ENCODE results near the gene EYA2. TPM values are rescaled to one million over a fixed set of nuclear protein-coding genes. Genes with fewer than 3 reads are reported as not detected.

EYA2 gene
- polyA plus RNA-seq, 10 donors = 1.3 to 7.0 (median 2.5) TPM

- DNase-seq = no peak
Measured at GRCh38 chr20:47004179-47004578, 109.5 kb downstream of the EYA2 start.

GRCh38 chr20:47007826-47008655 is 113.4 kb downstream of the EYA2 start:
- no peak for DNase-seq

GRCh38 chr20:47008842-47009518 is 114.3 kb downstream of the EYA2 start:
- DNase-seq = no peak

DNA sequence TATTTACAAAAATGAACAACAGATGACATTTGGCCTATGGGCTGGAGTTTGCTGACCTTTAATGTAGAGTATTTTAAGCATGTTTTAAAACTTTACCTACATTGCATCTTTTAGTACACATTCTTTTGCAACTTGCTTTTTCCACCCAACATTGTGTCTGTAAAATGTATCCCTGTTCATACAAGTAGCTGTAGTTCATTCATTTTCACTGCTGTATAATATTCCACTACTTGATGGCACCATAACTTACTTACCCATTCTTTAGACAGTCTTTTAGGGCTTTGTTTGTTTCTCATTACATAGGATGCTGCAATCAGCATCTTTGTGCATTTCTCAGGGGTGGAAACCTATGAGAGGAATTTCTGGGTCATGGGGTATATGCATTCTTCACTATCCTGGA is 115.1 kb downstream of the EYA2 start:
- no peak for DNase-seq

GRCh38 chr20:47011984-47012383 is 117.3 kb downstream of the EYA2 start:
- no peak for DNase-seq

DNA sequence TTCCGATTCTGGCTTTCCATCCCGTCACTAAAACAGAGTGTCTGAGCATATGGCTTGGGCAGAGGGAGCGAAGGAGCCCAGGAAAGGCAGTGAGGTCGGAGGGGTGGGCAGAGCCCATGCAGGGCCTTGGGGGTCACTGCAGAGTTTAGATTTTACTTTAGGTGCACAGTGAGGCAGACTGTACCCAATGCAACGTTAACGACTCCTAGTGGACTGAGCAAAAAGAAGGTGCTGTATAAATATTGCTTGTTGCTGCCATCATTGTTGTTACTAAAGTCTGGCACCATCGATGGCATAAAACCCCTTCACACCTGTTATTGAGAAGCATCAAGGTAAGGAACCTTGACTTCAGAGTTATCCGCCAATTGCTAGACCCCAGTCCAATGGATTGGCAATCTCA is 119.0 kb downstream of the EYA2 start:
- no peak for DNase-seq

DNA sequence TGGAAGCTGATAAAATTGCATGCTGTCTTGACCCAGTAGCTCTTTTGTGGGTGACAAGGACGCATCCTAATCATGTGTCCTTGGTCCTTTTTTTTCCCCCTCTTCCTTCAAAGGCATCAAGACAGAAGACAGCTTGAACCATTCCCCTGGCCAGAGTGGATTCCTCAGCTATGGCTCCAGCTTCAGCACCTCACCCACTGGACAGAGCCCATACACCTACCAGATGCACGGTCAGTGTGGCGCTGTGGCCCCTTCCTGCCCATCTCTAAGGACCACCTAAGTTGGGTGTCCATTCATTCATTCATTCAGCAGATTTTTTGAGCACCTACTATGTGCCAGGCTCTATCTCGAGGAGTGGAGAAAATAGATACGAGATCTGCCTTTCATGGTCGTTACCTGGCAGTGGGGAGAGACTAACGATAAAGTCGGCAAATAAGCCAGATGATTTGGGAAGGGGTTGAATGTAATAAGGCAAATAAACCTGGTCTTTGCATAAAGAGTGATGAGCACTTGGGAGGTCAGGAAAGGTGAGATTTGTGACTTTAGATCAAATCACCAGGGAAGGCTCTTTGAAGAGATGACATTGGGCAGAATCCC is 121.5 kb downstream of the EYA2 start:
- no peak for DNase-seq

- DNase-seq = no peak
Measured at GRCh38 chr20:47018381-47018780, 123.7 kb downstream of the EYA2 start.

GRCh38 chr20:47019121-47019824 is 124.6 kb downstream of the EYA2 start:
- DNase-seq = peak; percentile 34 to 70 (median 34)

- DNase-seq = no peak
Measured at GRCh38 chr20:47020231-47020630, 125.6 kb downstream of the EYA2 start.

DNA sequence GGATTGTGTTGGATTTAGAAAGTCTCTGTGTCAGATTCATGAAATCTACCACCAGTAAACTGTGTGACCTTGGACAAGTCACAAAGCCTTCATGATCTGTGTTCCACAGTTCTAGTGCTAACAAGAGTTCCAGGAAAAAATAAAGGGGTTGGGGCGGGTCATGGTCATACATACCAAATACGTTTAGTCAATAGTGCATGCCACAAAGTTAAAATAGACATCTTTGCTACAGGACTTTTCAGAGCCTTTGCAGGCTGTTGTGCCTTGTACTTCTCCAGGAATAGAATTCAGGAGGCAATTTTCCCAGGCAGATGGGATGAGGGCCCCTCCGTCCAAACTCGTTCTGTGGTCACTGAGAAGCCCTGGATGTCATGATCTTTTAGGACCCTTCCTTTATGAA is 127.2 kb downstream of the EYA2 start:
- no peak for DNase-seq

DNA sequence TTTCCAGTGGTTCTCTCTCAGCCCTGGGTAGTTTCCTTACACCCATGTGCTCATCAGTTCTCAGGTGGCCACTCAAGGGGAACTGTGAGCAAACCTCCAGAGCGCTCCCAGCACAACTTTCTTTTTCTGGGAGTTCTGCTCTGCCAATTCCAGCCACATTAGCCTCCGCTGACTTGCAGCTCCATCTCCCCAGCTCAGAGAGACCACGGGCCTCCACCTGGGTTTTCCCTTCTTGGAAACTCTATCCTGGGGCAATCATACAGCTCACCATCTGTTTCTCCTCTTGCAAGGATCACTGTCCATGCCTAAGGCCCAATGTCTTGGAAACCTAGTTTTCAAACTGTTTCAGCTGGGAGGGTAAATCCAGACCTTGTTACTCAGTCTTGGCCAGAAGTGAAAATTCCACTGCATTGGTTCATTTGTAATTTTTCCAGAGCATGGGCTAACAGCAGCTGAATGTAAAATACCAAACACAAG is 129.9 kb downstream of the EYA2 start:
- DNase-seq = peak in 2 of 3 donors; percentile 50 to 59

DNA sequence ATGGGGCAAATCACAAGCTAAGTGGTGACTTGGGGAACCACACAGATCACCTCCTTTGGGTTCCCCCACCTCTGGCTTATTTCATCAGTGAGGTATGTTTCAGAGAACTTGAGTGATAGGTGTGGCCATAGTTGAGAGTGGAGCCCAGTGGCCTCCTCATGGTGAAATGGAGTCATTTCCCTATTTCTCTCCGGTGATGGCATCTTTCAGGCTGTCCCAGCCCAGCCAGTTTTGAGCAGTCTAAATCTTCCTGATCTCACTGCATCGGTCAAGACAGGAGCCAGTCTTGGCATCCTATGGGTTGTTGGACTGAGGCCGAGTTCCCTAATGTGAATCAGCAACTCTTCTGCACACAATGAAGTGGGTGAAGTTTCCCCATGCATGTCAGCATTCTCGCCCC is 132.4 kb downstream of the EYA2 start:
- DNase-seq = no peak

- no peak for DNase-seq
Measured at GRCh38 chr20:47027456-47027855, 132.8 kb downstream of the EYA2 start.

DNA sequence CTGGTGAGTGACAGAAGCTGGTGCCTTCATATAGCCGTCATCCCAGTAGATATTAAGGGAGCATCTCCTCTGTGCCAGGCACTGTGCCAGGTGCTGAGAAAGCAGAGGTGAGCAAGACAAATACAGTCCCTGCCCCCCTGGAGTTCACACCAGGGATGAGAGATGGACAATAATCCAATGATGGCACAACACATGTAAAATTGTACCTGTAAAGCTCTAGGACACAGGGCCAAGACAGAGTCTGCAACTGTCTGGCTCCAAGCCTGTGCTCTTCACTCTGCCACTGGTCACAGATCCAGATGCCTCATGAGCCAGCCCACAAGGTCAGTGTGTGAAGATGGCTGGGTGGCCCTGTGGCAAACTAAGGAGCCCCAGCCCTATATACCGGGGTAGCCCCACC is 133.8 kb downstream of the EYA2 start:
- DNase-seq = no peak

GRCh38 chr20:47029845-47030244 is 135.2 kb downstream of the EYA2 start:
- DNase-seq = no peak

DNA sequence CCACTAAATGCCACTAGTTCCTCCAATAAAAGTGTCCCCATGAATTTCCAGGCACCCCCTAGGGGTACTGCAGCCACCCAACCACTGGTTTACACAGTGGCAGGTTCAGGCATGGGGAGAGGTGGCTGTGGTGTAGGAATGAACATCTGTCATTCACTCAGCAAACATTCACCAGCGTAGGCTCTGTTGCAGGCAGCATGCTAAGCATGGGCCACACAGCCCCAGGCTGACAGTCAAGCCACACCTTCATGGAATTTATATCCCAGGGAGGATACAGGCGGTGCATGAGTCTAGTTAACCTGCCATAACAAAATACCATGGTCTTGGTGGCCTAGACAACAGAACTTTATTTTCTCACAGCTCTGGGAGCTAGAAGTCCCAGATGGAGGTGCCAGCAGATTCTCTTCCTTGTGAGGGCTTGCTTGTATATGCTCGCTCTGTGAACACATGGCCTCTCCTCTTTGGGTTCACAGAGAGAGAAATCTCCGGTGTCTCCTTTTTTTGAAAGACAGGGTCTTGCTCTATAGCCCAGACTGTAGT is 135.7 kb downstream of the EYA2 start:
- no peak for DNase-seq

GRCh38 chr20:47031004-47031403 is 136.4 kb downstream of the EYA2 start:
- no peak for DNase-seq

DNA sequence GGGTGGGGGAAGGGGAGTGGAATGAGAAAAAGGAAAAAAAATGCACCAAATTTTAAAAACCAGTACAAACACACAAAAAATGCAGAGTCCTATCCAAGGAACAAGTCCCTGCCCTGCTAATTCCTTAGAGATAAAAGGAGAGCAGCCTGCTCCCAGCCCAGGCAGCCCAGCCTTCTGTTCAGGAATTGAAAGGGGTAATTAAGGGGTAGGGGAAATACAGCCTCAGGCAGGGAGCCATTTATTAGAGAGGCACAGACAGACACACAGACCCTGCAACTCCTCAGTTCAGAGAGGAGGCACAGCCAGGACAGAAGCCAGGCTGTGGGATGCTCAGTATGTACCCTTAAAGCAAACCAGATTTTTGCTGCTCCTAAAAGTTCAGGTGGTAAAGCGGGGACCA is 137.2 kb downstream of the EYA2 start:
- DNase-seq = no peak

DNA sequence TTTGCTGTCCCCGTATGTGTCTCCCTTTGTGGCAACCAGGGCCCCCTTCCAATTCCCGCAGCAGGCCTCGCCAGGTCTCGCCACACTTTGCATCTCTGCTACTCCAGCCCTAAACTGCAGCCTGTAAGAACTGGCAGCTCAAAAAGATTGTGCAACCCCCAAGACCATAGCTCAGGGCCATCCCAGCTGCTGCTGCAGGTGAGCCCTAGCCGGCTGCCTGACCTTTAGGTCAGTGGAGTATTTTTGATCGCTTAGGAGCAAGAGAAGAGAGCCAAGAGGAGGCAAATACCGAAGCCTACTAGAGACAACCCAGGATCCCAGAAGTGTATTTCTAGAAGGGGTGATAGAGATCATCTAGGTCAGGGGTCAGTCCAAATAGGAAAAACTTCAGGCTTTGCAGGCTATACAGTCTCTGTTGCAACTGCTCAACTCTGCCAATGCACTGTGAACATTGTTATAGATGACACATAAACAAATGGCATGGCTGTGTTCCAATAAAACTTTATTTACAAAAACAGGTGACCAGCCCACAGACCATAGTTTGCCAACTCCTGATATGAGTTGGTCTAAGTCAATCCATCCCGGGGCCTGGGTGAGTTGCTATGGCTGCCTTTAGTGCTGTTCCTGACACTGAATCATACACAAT is 138.4 kb downstream of the EYA2 start:
- DNase-seq = no peak

GRCh38 chr20:47033665-47034064 is 139.0 kb downstream of the EYA2 start:
- no peak for DNase-seq
